IPS-20b (cell line): ENCODE results near the gene EIF4EBP2.

Experiments
- H3K27ac ChIP-seq: one replicate; pipeline ENCODE4 v1.5.1; 2013; ENCODE audit warnings: low read length
- H3K27me3 ChIP-seq: 2 replicates; pipeline ENCODE4 v1.6.1; 2013; ENCODE audit warnings: mild to moderate bottlenecking, low read length, inconsistent platforms; ENCODE audit not compliant: insufficient read depth
- H3K36me3 ChIP-seq: 2 replicates; pipeline ENCODE4 v1.6.1; 2013; ENCODE audit warnings: low read depth, mild to moderate bottlenecking, inconsistent platforms, low read length, moderate library complexity; ENCODE audit not compliant: insufficient read depth
- H3K4me1 ChIP-seq: 2 replicates; pipeline ENCODE4 v1.6.1; 2013; ENCODE audit warnings: mild to moderate bottlenecking, control low read depth, inconsistent platforms, low read length, moderate library complexity; ENCODE audit not compliant: insufficient read depth
- H3K4me3 ChIP-seq: 2 replicates; pipeline ENCODE4 v1.5.1; 2013; ENCODE audit warnings: mild to moderate bottlenecking, low read length, inconsistent platforms
- H3K9ac ChIP-seq: 2 replicates; pipeline ENCODE4 v1.6.1; 2013; ENCODE audit warnings: low read depth, mild to moderate bottlenecking, inconsistent platforms, low read length, moderate library complexity
- H3K9me3 ChIP-seq: 2 replicates; pipeline ENCODE4 v1.6.1; 2013; ENCODE audit warnings: mild to moderate bottlenecking, low read depth, low read length, inconsistent platforms; ENCODE audit not compliant: insufficient read depth

EIF4EBP2 gene

GRCh38 chr10:70417568-70417967 lies 13.6 kb downstream of the EIF4EBP2 start:
- H3K9me3 ChIP-seq: no peaks in the 10 kb centered on the region
- no peak overlapping the region for H3K27ac ChIP-seq
- no peaks in the 10 kb centered on the region for H3K27me3 ChIP-seq
- H3K4me3 ChIP-seq: no peak overlapping the region
- no peak overlapping the region for H3K9ac ChIP-seq
- H3K36me3 ChIP-seq: peaks cover 32% of the 10 kb centered on the region
- H3K4me1 ChIP-seq: no peaks in the 10 kb centered on the region; the same call in 1 of the 2 replicates

GRCh38 chr10:70418229-70418628 lies 14.3 kb downstream of the EIF4EBP2 start:
- Histone ChIP-seq H3K9ac (no peak overlapping the region), H3K27ac (no peak overlapping the region), H3K9me3 (no peaks in the 10 kb centered on the region), H3K4me3 (no peak overlapping the region), H3K36me3 (peaks cover 38% of the 10 kb centered on the region), H3K4me1 (peaks cover under 1% of the 10 kb centered on the region; the same call in 1 of the 2 replicates), H3K27me3 (no peaks in the 10 kb centered on the region)

GRCh38 chr10:70418713-70419112 lies 14.8 kb downstream of the EIF4EBP2 start:
- peaks cover 5% of the 10 kb centered on the region; the same call in 1 of the 2 replicates for H3K4me1 ChIP-seq
- H3K9ac ChIP-seq: no peak overlapping the region
- no peaks in the 10 kb centered on the region for H3K9me3 ChIP-seq
- H3K4me3 ChIP-seq: no peak overlapping the region
- no peak overlapping the region for H3K27ac ChIP-seq
- no peaks in the 10 kb centered on the region for H3K27me3 ChIP-seq
- peaks cover 43% of the 10 kb centered on the region for H3K36me3 ChIP-seq

- Histone ChIP-seq H3K4me1 (peaks cover 9% of the 10 kb centered on the region), H3K9me3 (no peaks in the 10 kb centered on the region), H3K27ac (no peak overlapping the region), H3K4me3 (no peak overlapping the region), H3K36me3 (peaks cover 99% of the 10 kb centered on the region), H3K27me3 (no peaks in the 10 kb centered on the region), H3K9ac (no peak overlapping the region)
Observed at GRCh38 chr10:70424320-70424719, 20.4 kb downstream of the EIF4EBP2 start.

- Histone ChIP-seq H3K9me3 (no peaks in the 10 kb centered on the region), H3K36me3 (peaks cover 97% of the 10 kb centered on the region), H3K27ac (no peak overlapping the region), H3K4me3 (no peak overlapping the region), H3K27me3 (no peaks in the 10 kb centered on the region), H3K9ac (no peak overlapping the region), H3K4me1 (peaks cover 9% of the 10 kb centered on the region)
Observed at GRCh38 chr10:70425096-70425495, 21.2 kb downstream of the EIF4EBP2 start.

- H3K27me3 ChIP-seq: no peaks in the 10 kb centered on the region
- H3K27ac ChIP-seq: no peak overlapping the region
- H3K9me3 ChIP-seq: no peaks in the 10 kb centered on the region
- H3K4me3 ChIP-seq: no peak overlapping the region
- peaks cover 96% of the 10 kb centered on the region for H3K36me3 ChIP-seq
- no peak overlapping the region for H3K9ac ChIP-seq
- peaks cover 9% of the 10 kb centered on the region for H3K4me1 ChIP-seq
Observed at GRCh38 chr10:70426823-70427222, 22.9 kb downstream of the EIF4EBP2 start.

GRCh38 chr10:70430493-70431445 lies 26.8 kb downstream of the EIF4EBP2 start:
- Histone ChIP-seq H3K9ac (no peak overlapping the region), H3K27me3 (no peaks in the 10 kb centered on the region), H3K4me3 (no peak overlapping the region), H3K9me3 (no peaks in the 10 kb centered on the region), H3K27ac (no peak overlapping the region), H3K36me3 (peaks cover 71% of the 10 kb centered on the region), H3K4me1 (no peaks in the 10 kb centered on the region)

- Histone ChIP-seq H3K36me3 (peaks cover 58% of the 10 kb centered on the region), H3K4me1 (no peaks in the 10 kb centered on the region), H3K27ac (no peak overlapping the region), H3K9ac (no peak overlapping the region), H3K4me3 (no peak overlapping the region), H3K27me3 (no peaks in the 10 kb centered on the region), H3K9me3 (no peaks in the 10 kb centered on the region)
Observed at GRCh38 chr10:70432101-70432500, 28.2 kb downstream of the EIF4EBP2 start.

GRCh38 chr10:70432561-70433263 lies 28.8 kb downstream of the EIF4EBP2 start:
- Histone ChIP-seq H3K4me1 (no peaks in the 10 kb centered on the region), H3K9me3 (no peaks in the 10 kb centered on the region), H3K4me3 (no peak overlapping the region), H3K36me3 (peaks cover 51% of the 10 kb centered on the region), H3K9ac (no peak overlapping the region), H3K27me3 (no peaks in the 10 kb centered on the region), H3K27ac (no peak overlapping the region)

GRCh38 chr10:70433581-70434280 lies 29.8 kb downstream of the EIF4EBP2 start:
- Histone ChIP-seq H3K9ac (no peak overlapping the region), H3K27me3 (peaks cover 6% of the 10 kb centered on the region), H3K4me3 (no peak overlapping the region), H3K36me3 (peaks cover 41% of the 10 kb centered on the region), H3K27ac (no peak overlapping the region), H3K9me3 (no peaks in the 10 kb centered on the region), H3K4me1 (no peaks in the 10 kb centered on the region)

GRCh38 chr10:70435241-70436085 lies 31.5 kb downstream of the EIF4EBP2 start:
- no peak overlapping the region for H3K27ac ChIP-seq

More at GRCh38 chr10:70435241-70436085, 31.5 kb downstream of the EIF4EBP2 start:
- no peaks in the 10 kb centered on the region; the same call in 1 of the 2 replicates for H3K4me1 ChIP-seq
- no peaks in the 10 kb centered on the region for H3K9me3 ChIP-seq
- H3K36me3 ChIP-seq: peaks cover 27% of the 10 kb centered on the region
- no peak overlapping the region for H3K9ac ChIP-seq
- H3K4me3 ChIP-seq: no peak overlapping the region
- H3K27me3 ChIP-seq: peaks cover 24% of the 10 kb centered on the region
